HT-29 (cell line): ENCODE data around the gene SSR1. TPM values are rescaled to one million over a fixed set of nuclear protein-coding genes. Genes with fewer than 3 reads are reported as not detected.

Experiments used
- total RNA-seq: library from RNA; depleted of rRNA; stranded (reverse); fragments of >200 nt; shearing (Covaris generic); gene quantifications from 2 replicates; pipeline ENCODE4 v1.2.3, GENCODE V29; 2014; rRNA removed

The SSR1 gene
- total RNA-seq, 1 experiment from 2014 or later, result 34.6 TPM

Other genes with a start within 250 kb of the SSR1 start
- 21.6 and 23.9 TPM in 2 replicates for gene RREB1, start 205.2 kb downstream of the SSR1 start, total RNA-seq
- gene CAGE1, start 76.5 kb upstream of the SSR1 start, total RNA-seq, result 0.10 and 0.16 TPM in 2 replicates
- gene RIOK1, start 76.6 kb upstream of the SSR1 start, total RNA-seq, result 21.9 and 28.4 TPM in 2 replicates
- gene DSP, start 228.5 kb upstream of the SSR1 start, total RNA-seq, result 28.0 and 29.7 TPM in 2 replicates